Heart left ventricle (tissue), 16 donors: Measurements from ENCODE around the gene ZC3H18. TPM values are rescaled to one million over a fixed set of nuclear protein-coding genes. Genes with fewer than 3 reads are reported as not detected.

ENCODE experiments used
- ATAC-seq, 4 donors: fragments of 200-7000 bp; cut with Tn5 transposase; one replicate each; pipeline ENCODE4 v1.9.1; 2020 to 2022; ENCODE audit warnings: moderate library complexity in 4 of 4, mild to moderate bottlenecking in 3 of 4, moderate number of reproducible peaks in 1 of 4
- DNase-seq, 5 donors: peaks; one replicate each; pipeline ENCODE4 v3.0.0-alpha.2; 2020
- H3K27ac ChIP-seq, 12 donors: fragments of 200-600 bp; sonication (generic) in 4 of 12; one replicate each; pipeline versions ENCODE4 v1.5.0 to v1.8.0; 2016 to 2022; ENCODE audit warnings: mild to moderate bottlenecking in 2 of 12
- H3K27me3 ChIP-seq, 9 donors: fragments of 200-600 bp; sonication (generic) in 2 of 9; one replicate each; pipeline versions ENCODE4 v1.5.1 to v1.8.0; 2016 to 2022; ENCODE audit warnings: mild to moderate bottlenecking in 3 of 9
- H3K36me3 ChIP-seq, 9 donors: fragments of 200-600 bp; sonication (generic) in 2 of 9; one replicate each; pipeline versions ENCODE4 v1.5.0 to v1.8.0; 2018 to 2022; ENCODE audit warnings: mild to moderate bottlenecking in 2 of 9
- H3K4me1 ChIP-seq, 12 donors: fragments of 200-600 bp; sonication (generic) in 4 of 12; one replicate each; pipeline versions ENCODE4 v1.5.0 to v1.8.0; 2016 to 2022; ENCODE audit warnings: mild to moderate bottlenecking in 3 of 12
- H3K4me3 ChIP-seq, 12 donors: fragments of 200-600 bp; sonication (generic) in 4 of 12; one replicate each; pipeline versions ENCODE4 v1.5.0 to v1.8.0; 2017 to 2022; ENCODE audit warnings: mild to moderate bottlenecking in 9 of 12, moderate library complexity in 4 of 12
- H3K9me3 ChIP-seq, 12 donors: fragments of 200-600 bp; sonication (generic) in 4 of 12; one replicate each; pipeline versions ENCODE4 v1.5.0 to v1.8.0; 2016 to 2022; ENCODE audit warnings: mild to moderate bottlenecking in 1 of 12
- CTCF ChIP-seq, 12 donors: fragments of 200-600 bp; sonication (generic) in 4 of 12; IDR thresholded peaks; one replicate each; pipeline versions ENCODE4 v1.5.0 to v1.8.0; 2018 to 2022; ENCODE audit warnings: antibody characterized with exemption in 12 of 12, mild to moderate bottlenecking in 5 of 12
- POLR2A ChIP-seq, 2 donors: fragments of 450-650 bp; IDR thresholded peaks; one replicate each; pipeline ENCODE4 v1.6.1; 2017; ENCODE audit warnings: antibody characterized with exemption in 2 of 2, mild to moderate bottlenecking in 2 of 2, moderate library complexity in 2 of 2
- WGBS, 4 donors: extraction: QIAGEN DNeasy Blood & Tissue Kit in 2 of 4; methylation state at CpG; one replicate each; pipeline versions ENCODE4 v1.1.5 to v1.1.7; 2013 to 2018; 5-methylcytosine and 5-hydroxymethylcytosine counted together
- intact Hi-C, 10 donors: fragments of 100-400 bp; cut with DNase I; formaldehyde crosslinking; loops; one replicate each; pipeline versions ENCODE4 v1.11.1 to v1.14.2; 2022
- polyA plus RNA-seq, 2 donors: library from polyadenylated mRNA; stranded (reverse); fragments of 200-250 nt; gene quantifications; one replicate each; pipeline ENCODE4 v1.2.3, GENCODE V29; 2013
- total RNA-seq, 9 donors: library from RNA; depleted of rRNA in 2 of 9; stranded (reverse); fragments of >200 nt in 2 of 9; fragmentation: NEBNext Ultra II Directional in 3 of 9; extraction: Animal tissue kit (Norgen Biotek cat#: 25700) in 3 of 9; gene quantifications; one replicate each; pipeline versions ENCODE4 v1.1.0 to v1.2.4, GENCODE V29; 2016 to 2023
- donor health status: ischemic (EF 13 %, LVEDD 7.1; RV severe dilation, severe dysfunction).
- donor health status: healthy with polysubstance abuse.
- donor health status: DM: no; HTN: yes; CAD: no.
- donor health status: DM: no; HTN: no; CAD: no.
- donor health status: ischemic (EF 25% LVEDD 6.9; RV normal size, moderate dysfunction).
- donor health status: ischemic (EF 25% LVEDD 5.7; RV mildly dilated, moderate dysfunction).
- donor health status: healthy.
- donor health status: DM: yes; HTN: yes; CAD: no.
- donor health status: ischemic (EF 35%, LVEDD 5.7; RV mildly dilated, moderate dysfunction).
- donor health status: nonischemic (EF 11% LVEDD 7.7; RV severe dilation, severe dysfunction).
- donor health status: DM: yes; HTN: yes; CAD: no.
- donor health status: PGD.
- donor health status: ischemic (EF 29% LVEDD 5.4; RV normal size, mild dysfunction).
- donor health status: nonischemic (EF 23%, LVEDD 6.1; RV moderate dilation, normal function).

The ZC3H18 gene
- total and polyA plus RNA-seq, 11 donors, result 8.4 to 28.4 (median 21.9) TPM

- ATAC-seq (no peak), DNase-seq (peak in 2 of 5 donors; percentile 25 to 63)
- H3K4me3 ChIP-seq, result no peak overlapping the region
- intact Hi-C loops, result loop anchor here (1.0 to 10.0 kb wide), 4 partner anchors 84 to 333 kb away; no protein-coding TSS in a partner anchor
- H3K9me3 ChIP-seq, result no peaks in the 10 kb centered on the region
- TF ChIP-seq POLR2A (IDR thresholded peaks at IDR 0.05), result no peak
- no peak for TF ChIP-seq CTCF (IDR thresholded peaks at IDR 0.05)
- H3K27me3 ChIP-seq, result no peaks in the 10 kb centered on the region
- H3K27ac ChIP-seq, result no peak overlapping the region
- 75 to 78% (median 75%) methylated on average over 26 to 30 of the region's 30 CpGs for WGBS, 4 donors
- H3K4me1 ChIP-seq, result peaks cover 0 to 33% (median 13%) of the 10 kb centered on the region in 12 donors
- peaks cover 0 to 9% (median 0%) of the 10 kb centered on the region in 9 donors for H3K36me3 ChIP-seq
Observed at GRCh38 chr16:88527937-88528743, 42.1 kb upstream of the ZC3H18 start.

- H3K9me3 ChIP-seq, result no peaks in the 10 kb centered on the region
- TF ChIP-seq POLR2A (IDR thresholded peaks at IDR 0.05), result no peak
- TF ChIP-seq CTCF (IDR thresholded peaks at IDR 0.05), result no peak
- no peak overlapping the region for H3K27ac ChIP-seq
- no peak for ATAC-seq
- 85 to 91% (median 90%) methylated on average over 16 to 22 of the region's 22 CpGs for WGBS, 4 donors
- peak in 2 of 5 donors; percentile 16 to 52 for DNase-seq
- no peaks in the 10 kb centered on the region for H3K27me3 ChIP-seq
- peaks cover 0 to 9% (median 0%) of the 10 kb centered on the region in 9 donors for H3K36me3 ChIP-seq
- H3K4me1 ChIP-seq, result peaks cover 0 to 29% (median 14%) of the 10 kb centered on the region in 12 donors
- H3K4me3 ChIP-seq, result no peak overlapping the region
- intact Hi-C loops, result loop anchor here in 1 of 10 donors (10.0 kb wide), 1 partner anchor 334 kb away; no protein-coding TSS in a partner anchor
Observed at GRCh38 chr16:88528902-88529318, 41.3 kb upstream of the ZC3H18 start.

- peaks cover 0 to 26% (median 14%) of the 10 kb centered on the region in 12 donors for H3K4me1 ChIP-seq
- ATAC-seq (no peak), DNase-seq (peak in 2 of 5 donors; percentile 20 to 39)
- H3K27ac ChIP-seq, result no peak overlapping the region
- 84 to 94% (median 90%) methylated on average over 9 of the region's 9 CpGs for WGBS, 4 donors
- H3K9me3 ChIP-seq, result no peaks in the 10 kb centered on the region
- H3K36me3 ChIP-seq, result peaks cover 0 to 9% (median 0%) of the 10 kb centered on the region in 9 donors
- TF ChIP-seq POLR2A (IDR thresholded peaks at IDR 0.05) (no peak), CTCF (IDR thresholded peaks at IDR 0.05) (no peak)
- intact Hi-C loops, result loop anchor here in 1 of 10 donors (10.0 kb wide), 1 partner anchor 335 kb away; no protein-coding TSS in a partner anchor
- H3K27me3 ChIP-seq, result no peaks in the 10 kb centered on the region
- no peak overlapping the region for H3K4me3 ChIP-seq
Observed at GRCh38 chr16:88529596-88529995, 40.6 kb upstream of the ZC3H18 start.
